ENCODE data around the gene KIAA2012.

The KIAA2012 gene

DNA sequence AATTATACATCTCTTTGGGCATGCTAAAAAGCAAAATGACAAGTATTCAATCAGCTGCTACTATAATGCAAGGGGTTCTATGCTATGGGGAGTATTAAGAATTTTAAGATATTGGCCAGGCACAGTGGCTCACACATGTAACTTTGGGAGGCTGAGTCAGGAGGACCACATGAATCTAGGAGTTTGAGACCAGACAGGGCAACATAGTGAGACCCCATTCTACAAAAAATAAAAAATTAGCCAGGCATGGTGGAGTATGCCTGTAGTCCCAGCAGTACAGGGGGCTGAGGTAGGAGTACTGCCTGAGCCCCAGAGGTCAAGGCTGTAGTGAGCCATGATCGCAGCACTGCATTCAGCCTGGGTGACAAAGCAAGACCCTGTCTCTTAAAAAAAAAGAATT, 5.5 kb upstream of the KIAA2012 start:
- no peaks in the 10 kb centered on the region for H3K36me3 ChIP-seq
- H3K4me3 ChIP-seq (ENCODE audit: low read depth, low read length), result no peak overlapping the region
- no peak for DNase-seq
- no peak for TF ChIP-seq CTCF (IDR thresholded peaks at IDR 0.05; ENCODE audit: low read depth, low read length)
- H3K27me3 ChIP-seq, result no peaks in the 10 kb centered on the region
- H3K4me1 ChIP-seq, result no peaks in the 10 kb centered on the region; the same call in none of the 2 replicates
- no peaks in the 10 kb centered on the region for H3K9me3 ChIP-seq

DNA sequence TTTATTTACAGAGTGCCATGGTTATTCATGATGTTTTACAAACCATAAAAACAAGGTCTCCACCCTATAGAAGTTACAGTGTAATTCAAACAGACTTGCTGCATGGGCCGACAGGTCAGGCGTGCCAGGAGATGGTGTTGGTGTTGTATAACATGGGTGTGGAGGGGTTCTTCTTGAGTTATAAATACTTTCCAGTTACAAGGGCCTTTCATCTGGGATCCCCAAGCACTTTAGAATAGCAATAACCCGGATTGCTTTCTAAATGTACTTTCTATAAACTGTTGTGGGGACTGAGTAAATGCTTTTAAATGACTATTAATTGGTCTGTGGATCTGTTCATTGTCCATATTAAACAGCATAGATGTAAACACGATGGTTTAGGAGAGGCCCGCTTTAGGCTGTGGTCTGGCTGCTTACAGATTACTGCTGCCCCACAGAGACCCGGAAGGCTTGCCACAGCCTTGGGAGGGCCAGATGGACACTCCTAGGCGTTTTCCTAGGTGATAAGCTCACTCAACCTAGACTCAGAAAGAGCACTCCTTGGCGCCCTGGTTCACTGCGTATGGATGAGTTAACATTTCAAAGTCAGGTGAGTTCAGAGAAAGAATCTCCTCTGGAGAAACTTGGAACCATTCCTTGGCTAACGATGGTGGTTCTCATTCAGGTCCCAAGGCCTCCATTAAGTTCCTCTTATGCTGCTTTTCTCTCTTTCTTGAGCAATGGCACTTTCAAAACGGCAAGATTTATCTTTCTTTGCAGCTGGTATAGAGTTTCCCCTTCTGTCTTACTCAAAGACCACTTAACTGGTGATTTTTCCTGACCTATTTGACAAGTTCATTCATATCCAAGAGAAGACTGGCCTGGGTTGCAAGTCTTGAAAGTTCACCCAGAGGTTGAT, 3.6 kb upstream of the KIAA2012 start:
- Histone ChIP-seq H3K36me3 (no peaks in the 10 kb centered on the region), H3K4me1 (no peaks in the 10 kb centered on the region; the same call in 1 of the 2 replicates), H3K27me3 (no peaks in the 10 kb centered on the region), H3K9me3 (no peaks in the 10 kb centered on the region), H3K4me3 (ENCODE audit: low read depth, low read length) (no peak overlapping the region)
- TF ChIP-seq CTCF (IDR thresholded peaks at IDR 0.05; ENCODE audit: low read depth, low read length), result no peak
- DNase-seq, result no peak

GRCh38 chr2:202071107-202071506, 1.9 kb upstream of the KIAA2012 start:
- no peak for TF ChIP-seq CTCF (IDR thresholded peaks at IDR 0.05; ENCODE audit: low read depth, low read length)
- no peaks in the 10 kb centered on the region for H3K9me3 ChIP-seq
- no peak overlapping the region for H3K4me3 ChIP-seq (ENCODE audit: low read depth, low read length)
- no peak for DNase-seq
- no peaks in the 10 kb centered on the region for H3K4me1 ChIP-seq
- no peaks in the 10 kb centered on the region for H3K36me3 ChIP-seq
- no peaks in the 10 kb centered on the region for H3K27me3 ChIP-seq

DNA sequence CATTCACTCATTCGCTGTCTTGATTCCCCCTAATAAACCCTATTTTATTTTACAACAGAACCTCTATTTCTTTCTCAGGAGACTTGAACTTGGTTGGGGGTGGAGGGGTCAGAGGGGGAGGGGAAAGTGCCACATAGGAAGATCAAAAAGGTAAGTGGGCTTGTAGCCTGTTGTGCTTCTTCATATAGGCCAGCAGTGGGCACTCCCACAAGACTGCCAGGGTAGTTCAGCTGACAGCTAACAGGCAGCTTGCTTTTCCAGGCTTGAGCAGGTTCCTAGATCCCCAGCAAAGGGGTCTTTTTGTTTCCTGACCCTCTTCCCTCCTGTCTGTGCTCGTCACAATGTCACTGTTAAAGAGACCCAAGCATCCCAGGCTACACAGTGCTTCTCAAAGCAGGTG, 829 bp upstream of the KIAA2012 start:
- peak; percentile 72 for TF ChIP-seq CTCF (IDR thresholded peaks at IDR 0.05; ENCODE audit: low read depth, low read length)
- DNase-seq, result peak; percentile 37
- H3K4me1 ChIP-seq, result no peaks in the 10 kb centered on the region
- H3K9me3 ChIP-seq, result no peaks in the 10 kb centered on the region
- no peaks in the 10 kb centered on the region for H3K27me3 ChIP-seq
- no peaks in the 10 kb centered on the region for H3K36me3 ChIP-seq
- no peak overlapping the region for H3K4me3 ChIP-seq (ENCODE audit: low read depth, low read length)

- TF ChIP-seq CTCF (IDR thresholded peaks at IDR 0.05; ENCODE audit: low read depth, low read length), result no peak
- H3K27me3 ChIP-seq, result no peaks in the 10 kb centered on the region
These were observed 1.3 kb downstream of the KIAA2012 start for GRCh38 chr2:202074324-202074723.

GRCh38 chr2:202079310-202079709, 6.3 kb downstream of the KIAA2012 start:
- no peak for TF ChIP-seq CTCF (IDR thresholded peaks at IDR 0.05; ENCODE audit: low read depth, low read length)

More at GRCh38 chr2:202074324-202074723, 1.3 kb downstream of the KIAA2012 start:
- Histone ChIP-seq H3K36me3 (no peaks in the 10 kb centered on the region), H3K4me3 (ENCODE audit: low read depth, low read length) (no peak overlapping the region), H3K4me1 (no peaks in the 10 kb centered on the region), H3K9me3 (no peaks in the 10 kb centered on the region)
- no peak for DNase-seq

More at GRCh38 chr2:202079310-202079709, 6.3 kb downstream of the KIAA2012 start:
- H3K36me3 ChIP-seq, result no peaks in the 10 kb centered on the region
- H3K4me1 ChIP-seq, result no peaks in the 10 kb centered on the region
- no peaks in the 10 kb centered on the region for H3K9me3 ChIP-seq
- H3K4me3 ChIP-seq (ENCODE audit: low read depth, low read length), result no peak overlapping the region
- H3K27me3 ChIP-seq, result no peaks in the 10 kb centered on the region
- no peak for DNase-seq
